Activated T-cell treated with anti-CD3 and anti-CD28 coated beads, Interleukin-2, amount 50 U/mL, for 24 hours (primary cell): ENCODE results near the gene ETNPPL.
"Not testable (repeated sequence)": the region's sequence is repeated elsewhere in the genome, so short reads cannot be mapped to it uniquely, and the experiment has no call there.

Experiments
- DNase-seq: peaks from one replicate; pipeline ENCODE4 v3.0.0-alpha.2; 2020
- H3K27ac Mint-ChIP-seq: 2 replicates; pipeline ENCODE4 v1.8.0; 2020; ENCODE audit warnings: mild to moderate bottlenecking, mixed read lengths
- H3K27me3 Mint-ChIP-seq: 2 replicates; pipeline ENCODE4 v1.8.0; 2020; ENCODE audit warnings: mixed read lengths
- H3K36me3 Mint-ChIP-seq: 2 replicates; pipeline ENCODE4 v1.8.0; 2020; ENCODE audit warnings: low read depth, mixed read lengths
- H3K4me1 Mint-ChIP-seq: 2 replicates; pipeline ENCODE4 v1.8.0; 2020; ENCODE audit warnings: low read depth, mixed read lengths
- H3K4me3 Mint-ChIP-seq: 2 replicates; pipeline ENCODE4 v1.8.0; 2020; ENCODE audit warnings: mild to moderate bottlenecking, moderate library complexity, mixed read lengths
- H3K9me3 Mint-ChIP-seq: 2 replicates; pipeline ENCODE4 v1.8.0; 2020; ENCODE audit warnings: mixed read lengths

ETNPPL gene

DNA sequence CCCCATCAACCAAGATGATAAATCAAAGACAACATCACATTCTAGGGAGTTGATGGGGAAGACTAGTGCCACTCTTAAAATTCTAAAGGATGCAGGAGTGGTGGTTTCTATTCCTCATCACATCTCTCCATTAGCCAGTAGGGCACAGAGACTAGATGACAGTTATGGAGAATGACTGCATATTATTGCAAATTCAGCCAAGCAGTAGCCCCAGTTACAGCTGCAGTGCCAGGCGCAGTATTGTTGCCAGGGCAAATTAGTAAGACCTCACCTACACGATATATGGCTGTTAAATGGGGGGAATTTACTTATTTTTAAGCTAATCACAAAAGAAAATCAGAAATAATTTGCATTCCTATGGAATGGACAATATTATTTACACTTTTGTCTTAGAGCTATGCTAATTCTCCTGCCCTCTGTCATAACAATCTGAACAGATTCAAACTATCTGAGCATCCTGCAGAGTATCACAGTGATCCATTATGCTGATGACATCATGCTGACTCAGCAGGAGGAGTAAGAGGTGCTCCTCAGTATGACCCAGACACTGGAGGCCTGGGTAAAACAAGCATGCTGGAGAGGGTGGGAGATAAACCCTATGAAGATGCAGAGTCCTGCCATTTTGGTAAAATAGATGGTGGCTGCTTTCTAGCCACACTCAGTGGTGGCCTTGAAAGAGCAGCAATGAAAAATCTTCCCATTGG is 24.7 kb downstream of the ETNPPL start:
- H3K4me1 Mint-ChIP-seq, result no peaks in the 10 kb centered on the region
- H3K4me3 Mint-ChIP-seq, result no peak overlapping the region
- H3K36me3 Mint-ChIP-seq, result no peaks in the 10 kb centered on the region

GRCh38 chr4:108731006-108731405 is 31.8 kb downstream of the ETNPPL start:
- Mint-ChIP-seq H3K4me3 (no peak overlapping the region), H3K27me3 (peaks cover 20% of the 10 kb centered on the region), H3K27ac (no peak overlapping the region), H3K9me3 (peaks cover 8% of the 10 kb centered on the region), H3K36me3 (no peaks in the 10 kb centered on the region), H3K4me1 (no peaks in the 10 kb centered on the region)
- no peak for DNase-seq

More for the DNA sequence above, 24.7 kb downstream of the ETNPPL start:
- H3K27me3 Mint-ChIP-seq, result peaks cover 9% of the 10 kb centered on the region
- H3K27ac Mint-ChIP-seq, result no peak overlapping the region
- no peaks in the 10 kb centered on the region for H3K9me3 Mint-ChIP-seq
- no peak for DNase-seq

DNA sequence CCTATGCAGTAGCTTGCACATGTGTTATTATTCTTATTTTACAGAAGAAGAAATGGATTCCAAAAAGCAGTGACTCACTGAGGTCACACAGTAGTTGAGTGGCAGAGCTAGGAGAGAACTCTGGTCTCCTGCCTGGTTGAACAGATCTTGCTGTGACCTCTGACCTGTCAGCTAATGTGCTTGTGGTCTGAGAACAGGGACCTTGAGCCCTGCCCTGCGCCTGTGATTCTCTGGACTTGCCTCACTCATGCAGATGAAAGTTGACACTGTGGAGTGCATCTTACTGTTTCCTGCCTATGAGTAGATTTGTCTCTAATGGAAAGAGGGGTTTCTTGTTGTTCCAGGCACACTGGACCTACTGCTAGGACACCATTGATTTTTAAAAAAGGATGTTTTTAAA is 32.3 kb downstream of the ETNPPL start:
- peaks cover 8% of the 10 kb centered on the region for H3K9me3 Mint-ChIP-seq
- no peak for DNase-seq
- H3K4me3 Mint-ChIP-seq, result no peak overlapping the region
- no peak overlapping the region for H3K27ac Mint-ChIP-seq
- peaks cover 20% of the 10 kb centered on the region for H3K27me3 Mint-ChIP-seq
- no peaks in the 10 kb centered on the region for H3K4me1 Mint-ChIP-seq
- no peaks in the 10 kb centered on the region for H3K36me3 Mint-ChIP-seq

DNA sequence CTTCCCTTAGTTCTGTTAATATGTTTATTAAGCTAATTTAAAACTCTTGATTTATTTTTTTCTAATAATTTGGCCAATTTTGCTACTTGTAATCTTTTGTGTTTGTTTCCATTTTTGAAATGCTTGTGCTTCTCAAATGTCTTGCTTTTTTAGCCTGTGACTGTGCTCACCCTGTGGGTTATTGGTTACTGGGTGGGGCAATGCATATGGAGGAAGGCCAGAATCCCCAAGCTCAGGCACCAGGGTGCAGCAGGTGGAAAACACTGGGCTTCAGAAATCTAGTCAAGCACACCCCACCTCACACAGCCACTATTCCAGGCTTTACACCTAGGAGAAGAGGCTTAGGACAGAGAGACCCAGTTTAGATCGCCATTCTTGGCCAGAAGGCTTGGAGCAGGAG is 33.1 kb downstream of the ETNPPL start:
- DNase-seq, result no peak

GRCh38 chr4:108725457-108725856 is 37.4 kb downstream of the ETNPPL start:
- no peak overlapping the region for H3K4me3 Mint-ChIP-seq
- peaks cover 13% of the 10 kb centered on the region for H3K9me3 Mint-ChIP-seq
- peaks cover 2% of the 10 kb centered on the region for H3K36me3 Mint-ChIP-seq
- H3K27me3 Mint-ChIP-seq, result peaks cover 6% of the 10 kb centered on the region
- no peak for DNase-seq
- H3K27ac Mint-ChIP-seq, result no peak overlapping the region
- H3K4me1 Mint-ChIP-seq, result no peaks in the 10 kb centered on the region

More for the DNA sequence above, 33.1 kb downstream of the ETNPPL start:
- H3K36me3 Mint-ChIP-seq, result no peaks in the 10 kb centered on the region
- no peak overlapping the region for H3K4me3 Mint-ChIP-seq
- peaks cover 17% of the 10 kb centered on the region for H3K27me3 Mint-ChIP-seq
- peaks cover 10% of the 10 kb centered on the region for H3K9me3 Mint-ChIP-seq
- no peaks in the 10 kb centered on the region for H3K4me1 Mint-ChIP-seq
- H3K27ac Mint-ChIP-seq, result no peak overlapping the region

- H3K4me1 Mint-ChIP-seq, result no peaks in the 10 kb centered on the region
These were observed 45.5 kb downstream of the ETNPPL start for GRCh38 chr4:108717386-108717785.

DNA sequence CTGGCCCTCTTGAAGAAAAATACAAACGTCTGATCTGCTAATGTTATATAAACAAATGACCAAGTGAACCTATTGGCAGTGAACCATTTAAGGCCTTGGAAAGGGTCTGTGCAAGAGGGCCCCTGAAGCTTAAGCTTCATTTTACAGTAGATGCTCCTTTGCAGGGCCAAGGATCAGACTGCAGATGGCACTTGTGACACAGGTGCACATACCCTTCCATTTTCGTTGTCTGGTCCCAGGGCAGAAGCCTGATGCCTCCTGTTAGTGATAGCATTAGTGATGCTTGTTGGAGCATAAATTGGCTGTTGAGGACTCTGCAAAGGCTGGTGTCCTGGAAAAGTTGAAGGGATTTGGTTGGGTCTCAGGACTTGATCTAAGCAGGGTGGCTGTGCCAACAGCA is 46.5 kb downstream of the ETNPPL start:
- no peaks in the 10 kb centered on the region for H3K27me3 Mint-ChIP-seq
- H3K9me3 Mint-ChIP-seq, result no peaks in the 10 kb centered on the region

More at GRCh38 chr4:108717386-108717785, 45.5 kb downstream of the ETNPPL start:
- no peaks in the 10 kb centered on the region for H3K9me3 Mint-ChIP-seq
- peaks cover 2% of the 10 kb centered on the region for H3K27me3 Mint-ChIP-seq
- no peak overlapping the region for H3K27ac Mint-ChIP-seq
- H3K36me3 Mint-ChIP-seq, result no peaks in the 10 kb centered on the region
- no peak overlapping the region for H3K4me3 Mint-ChIP-seq
- DNase-seq, result no peak

GRCh38 chr4:108714880-108715279 is 48.0 kb downstream of the ETNPPL start:
- H3K4me1 Mint-ChIP-seq, result no peaks in the 10 kb centered on the region
- DNase-seq, result no peak

More for the DNA sequence above, 46.5 kb downstream of the ETNPPL start:
- DNase-seq, result no peak
- Mint-ChIP-seq H3K36me3 (no peaks in the 10 kb centered on the region), H3K4me3 (no peak overlapping the region), H3K27ac (no peak overlapping the region), H3K4me1 (no peaks in the 10 kb centered on the region)

DNA sequence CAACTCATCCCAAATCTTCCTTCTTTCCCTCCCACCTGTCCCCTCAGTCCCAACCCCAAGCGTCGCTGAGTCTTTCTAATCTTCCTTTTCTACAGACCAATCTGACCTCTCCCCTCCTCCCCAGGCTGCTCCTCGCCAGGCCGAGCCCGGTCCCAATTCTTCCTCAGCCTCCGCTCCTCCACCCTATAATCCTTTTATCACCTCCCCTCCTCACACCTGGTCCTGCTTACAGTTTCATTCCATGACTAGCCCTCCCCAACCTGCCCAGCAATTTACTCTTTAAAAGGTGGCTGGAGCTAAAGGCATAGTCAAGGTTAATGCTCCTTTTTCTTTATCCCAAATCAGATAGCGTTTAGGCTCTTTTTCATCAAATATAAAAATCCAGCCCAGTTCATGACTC is 52.3 kb downstream of the ETNPPL start:
- not testable (repeated sequence) for H3K27me3 Mint-ChIP-seq, DNase-seq, H3K4me1 Mint-ChIP-seq, H3K9me3 Mint-ChIP-seq, H3K36me3 Mint-ChIP-seq, H3K4me3 Mint-ChIP-seq, H3K27ac Mint-ChIP-seq

More at GRCh38 chr4:108714880-108715279, 48.0 kb downstream of the ETNPPL start:
- H3K9me3 Mint-ChIP-seq, result no peaks in the 10 kb centered on the region
- H3K27ac Mint-ChIP-seq, result no peak overlapping the region
- no peak overlapping the region for H3K4me3 Mint-ChIP-seq
- H3K27me3 Mint-ChIP-seq, result no peaks in the 10 kb centered on the region
- no peaks in the 10 kb centered on the region for H3K36me3 Mint-ChIP-seq

GRCh38 chr4:108709722-108710121 is 53.1 kb downstream of the ETNPPL start:
- DNase-seq, result no peak
- Mint-ChIP-seq H3K36me3 (no peaks in the 10 kb centered on the region), H3K4me1 (no peaks in the 10 kb centered on the region), H3K27me3 (no peaks in the 10 kb centered on the region), H3K4me3 (no peak overlapping the region), H3K27ac (no peak overlapping the region), H3K9me3 (no peaks in the 10 kb centered on the region)

- no peak overlapping the region for H3K4me3 Mint-ChIP-seq
- no peak for DNase-seq
- H3K4me1 Mint-ChIP-seq, result no peaks in the 10 kb centered on the region
- H3K27me3 Mint-ChIP-seq, result no peaks in the 10 kb centered on the region
- H3K9me3 Mint-ChIP-seq, result no peaks in the 10 kb centered on the region
- H3K36me3 Mint-ChIP-seq, result no peaks in the 10 kb centered on the region
- no peak overlapping the region for H3K27ac Mint-ChIP-seq
These were observed 53.6 kb downstream of the ETNPPL start for GRCh38 chr4:108709234-108709633.

- Mint-ChIP-seq H3K9me3 (no peaks in the 10 kb centered on the region), H3K27me3 (no peaks in the 10 kb centered on the region), H3K4me3 (no peak overlapping the region), H3K4me1 (peaks cover 16% of the 10 kb centered on the region), H3K36me3 (no peaks in the 10 kb centered on the region), H3K27ac (no peak overlapping the region)
- DNase-seq, result no peak
These were observed 56.6 kb downstream of the ETNPPL start for GRCh38 chr4:108706289-108706688.

DNA sequence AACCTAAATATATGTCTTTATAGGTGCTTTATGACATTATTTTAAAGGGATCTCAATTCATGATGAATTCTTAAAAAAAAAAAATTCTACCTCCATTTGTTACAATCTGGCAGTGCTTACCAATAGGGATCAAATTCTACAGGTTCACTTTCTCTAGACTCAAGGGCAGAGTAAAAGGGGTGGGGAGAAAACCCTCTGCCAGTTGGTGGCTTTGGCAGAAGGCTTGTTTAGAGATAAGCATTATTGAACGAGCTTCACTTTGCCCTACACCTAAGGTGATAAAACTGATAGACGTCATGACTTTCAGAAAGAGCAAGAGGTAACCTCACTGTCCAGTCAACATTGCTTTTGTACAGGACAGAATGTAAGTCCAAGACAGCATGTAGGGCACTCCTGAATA is 58.9 kb downstream of the ETNPPL start:
- Mint-ChIP-seq H3K4me1 (peaks cover 25% of the 10 kb centered on the region), H3K27me3 (no peaks in the 10 kb centered on the region), H3K27ac (no peak overlapping the region)

GRCh38 chr4:108703370-108703769 is 59.5 kb downstream of the ETNPPL start:
- H3K27me3 Mint-ChIP-seq, result no peaks in the 10 kb centered on the region
- H3K4me1 Mint-ChIP-seq, result peaks cover 25% of the 10 kb centered on the region
- no peaks in the 10 kb centered on the region for H3K9me3 Mint-ChIP-seq
- no peak for DNase-seq
- no peaks in the 10 kb centered on the region for H3K36me3 Mint-ChIP-seq
- H3K4me3 Mint-ChIP-seq, result no peak overlapping the region
- no peak overlapping the region for H3K27ac Mint-ChIP-seq

More for the DNA sequence above, 58.9 kb downstream of the ETNPPL start:
- DNase-seq, result no peak
- no peak overlapping the region for H3K4me3 Mint-ChIP-seq
- no peaks in the 10 kb centered on the region for H3K9me3 Mint-ChIP-seq
- H3K36me3 Mint-ChIP-seq, result no peaks in the 10 kb centered on the region

- Mint-ChIP-seq H3K4me3 (no peak overlapping the region), H3K27me3 (no peaks in the 10 kb centered on the region), H3K4me1 (peaks cover 25% of the 10 kb centered on the region), H3K36me3 (no peaks in the 10 kb centered on the region), H3K9me3 (no peaks in the 10 kb centered on the region), H3K27ac (no peak overlapping the region)
- no peak for DNase-seq
These were observed 59.9 kb downstream of the ETNPPL start for GRCh38 chr4:108702960-108703359.
